ENCODE measurements around the gene HOXA4. TPM values are rescaled to one million over a fixed set of nuclear protein-coding genes. Genes with fewer than 3 reads are reported as not detected.

The HOXA4 gene
- total RNA-seq, 1 experiment from 2014 or later: 2.0 TPM

GRCh38 chr7:27121684-27122076 is 8.9 kb downstream of the HOXA4 start:
- DNase-seq (ENCODE audit: low read depth, low spot score) (no peak), ATAC-seq (no peak)
- no peaks in the 10 kb centered on the region for H3K36me3 ChIP-seq (ENCODE audit: control insufficient read depth in 1 of 2, insufficient read depth in 2 of 2, low read length in 2 of 2)
- no peaks in the 10 kb centered on the region for H3K79me2 ChIP-seq (ENCODE audit: insufficient read depth, low read length)
- CTCF ChIA-PET: no interaction called here
- H3K4me1 ChIP-seq (ENCODE audit: control insufficient read depth in 1 of 2, insufficient read depth in 2 of 2, low read length in 2 of 2): peaks cover 40 to 79% of the 10 kb centered on the region in 2 experiments
- H3K9ac ChIP-seq (ENCODE audit: low read length): no peak overlapping the region
- POLR2A ChIA-PET: no interaction called here
- no peak overlapping the region for H2AFZ ChIP-seq (ENCODE audit: low read depth, low read length, poor library complexity, severe bottlenecking)
- no peak for TF ChIP-seq SP1 (IDR thresholded peaks at IDR 0.05; ENCODE audit: low read depth)
- no peak for TF ChIP-seq ZFX (IDR thresholded peaks at IDR 0.05)
- no peak for TF ChIP-seq EZH2 (IDR thresholded peaks at IDR 0.05)
- TF ChIP-seq ELF1 (IDR thresholded peaks at IDR 0.05; ENCODE audit: borderline replicate concordance, low read depth): no peak
- TF ChIP-seq YY1 (IDR thresholded peaks at IDR 0.05; ENCODE audit: extremely low read depth, insufficient replicate concordance, low read depth, low read length): no peak
- no peak for TF ChIP-seq CTCF (IDR thresholded peaks at IDR 0.05 in 2 of 3, conservative IDR thresholded peaks at IDR 0.05 in 1 of 3; ENCODE audit: borderline replicate concordance in 1 of 3, insufficient read depth in 1 of 3, low read depth in 2 of 3, low read length in 2 of 3)
- no peak for TF ChIP-seq EGR1 (IDR thresholded peaks at IDR 0.05; ENCODE audit: low read depth)
- H3K27me3 ChIP-seq (ENCODE audit: insufficient read depth, low read length): peaks cover 28% of the 10 kb centered on the region; the same call in 1 of the 2 replicates
- intact Hi-C loops (cut with micrococcal nuclease): no loop called here
- no peaks in the 10 kb centered on the region for H4K20me1 ChIP-seq (ENCODE audit: insufficient read depth)
- BruUV-seq (replicated peaks): no TSS peak
- no peak overlapping the region for H3K27ac ChIP-seq (ENCODE audit: low read depth, low read length)
- H3K9me2 ChIP-seq (ENCODE audit: insufficient read depth): no peaks in the 10 kb centered on the region
- no peak overlapping the region for H3K4me2 ChIP-seq (ENCODE audit: low read length)
- H3K9me3 ChIP-seq (ENCODE audit: control insufficient read depth in 1 of 2, insufficient read depth in 1 of 2, low read depth in 1 of 2, low read length in 2 of 2): no peaks in the 10 kb centered on the region
- H3K4me3 ChIP-seq (replicated peaks in 1 of 2; ENCODE audit: low read depth in 1 of 2, low read length in 2 of 2): no peak overlapping the region
- RAD21 ChIA-PET (ENCODE audit: low non-redundant PET in 1 of 2, low total read pairs in 2 of 2, uncharacterized antibody in 2 of 2, unreplicated experiment in 2 of 2): no interaction called here

GRCh38 chr7:27119412-27119911 is 11.1 kb downstream of the HOXA4 start:
- no peak overlapping the region for H3K27ac ChIP-seq (ENCODE audit: low read depth, low read length)
- H3K4me2 ChIP-seq (ENCODE audit: low read length): peak overlapping the region; percentile 24; the same call in 1 of the 2 replicates
- H3K4me1 ChIP-seq (ENCODE audit: control insufficient read depth in 1 of 2, insufficient read depth in 2 of 2, low read length in 2 of 2): peaks cover 50 to 81% of the 10 kb centered on the region in 2 experiments
- ATAC-seq: no peak
- H3K9me2 ChIP-seq (ENCODE audit: insufficient read depth): no peaks in the 10 kb centered on the region
- intact Hi-C loops (cut with micrococcal nuclease): no loop called here
- no peak overlapping the region for H3K9ac ChIP-seq (ENCODE audit: low read length)
- no peak overlapping the region for H3K4me3 ChIP-seq (replicated peaks in 1 of 2; ENCODE audit: low read depth in 1 of 2, low read length in 2 of 2)
- no peaks in the 10 kb centered on the region for H3K79me2 ChIP-seq (ENCODE audit: insufficient read depth, low read length)
- ChIA-PET RAD21 (ENCODE audit: low non-redundant PET in 1 of 2, low total read pairs in 2 of 2, uncharacterized antibody in 2 of 2, unreplicated experiment in 2 of 2) (no interaction called here), POLR2A (interaction anchor here (1.2 kb wide), 1 partner anchor 9 kb away, joined by 3 read pairs; no protein-coding TSS in a partner anchor), CTCF (interaction anchor here (0.8 kb wide), 1 partner anchor 266 kb away, joined by 4 read pairs; no protein-coding TSS in a partner anchor)
- DNase-seq (ENCODE audit: low read depth, low spot score): no peak
- H3K9me3 ChIP-seq (ENCODE audit: control insufficient read depth in 1 of 2, insufficient read depth in 1 of 2, low read depth in 1 of 2, low read length in 2 of 2): no peaks in the 10 kb centered on the region
- no TSS peak for BruUV-seq (replicated peaks)
- H3K36me3 ChIP-seq (ENCODE audit: control insufficient read depth in 1 of 2, insufficient read depth in 2 of 2, low read length in 2 of 2): no peaks in the 10 kb centered on the region
- H3K27me3 ChIP-seq (ENCODE audit: insufficient read depth, low read length): peaks cover 16% of the 10 kb centered on the region; the same call in 1 of the 2 replicates
- H2AFZ ChIP-seq (ENCODE audit: low read depth, low read length, poor library complexity, severe bottlenecking): no peak overlapping the region
- no peaks in the 10 kb centered on the region for H4K20me1 ChIP-seq (ENCODE audit: insufficient read depth)
- no peak for TF ChIP-seq POLR2A (IDR thresholded peaks at IDR 0.05; ENCODE audit: borderline replicate concordance, extremely low read depth, insufficient read depth, insufficient read length)
- TF ChIP-seq RAD21 (IDR thresholded peaks at IDR 0.05; ENCODE audit: low read depth): no peak
- no peak for TF ChIP-seq YY1 (IDR thresholded peaks at IDR 0.05; ENCODE audit: extremely low read depth, insufficient replicate concordance, low read depth, low read length)
- TF ChIP-seq ELF1 (IDR thresholded peaks at IDR 0.05; ENCODE audit: borderline replicate concordance, low read depth): no peak
- TF ChIP-seq EZH2 (IDR thresholded peaks at IDR 0.05): no peak
- no peak for TF ChIP-seq CBX3 (IDR thresholded peaks at IDR 0.05; ENCODE audit: low read depth)
- no peak for TF ChIP-seq MAX (IDR thresholded peaks at IDR 0.05)
- no peak for TF ChIP-seq CTCF (IDR thresholded peaks at IDR 0.05 in 2 of 3, conservative IDR thresholded peaks at IDR 0.05 in 1 of 3; ENCODE audit: borderline replicate concordance in 1 of 3, insufficient read depth in 1 of 3, low read depth in 2 of 3, low read length in 2 of 3)
- no peak for TF ChIP-seq ZFX (IDR thresholded peaks at IDR 0.05)
- no peak for TF ChIP-seq ZNF274 (IDR thresholded peaks at IDR 0.05; ENCODE audit: low read depth, low read length)
- TF ChIP-seq SP1 (IDR thresholded peaks at IDR 0.05; ENCODE audit: low read depth): no peak
- TF ChIP-seq FOSL1 (IDR thresholded peaks at IDR 0.05; ENCODE audit: low read depth): no peak
- no peak for TF ChIP-seq EZH2phosphoT487 (IDR thresholded peaks at IDR 0.05; ENCODE audit: borderline replicate concordance)
- TF ChIP-seq TCF7L2 (IDR thresholded peaks at IDR 0.05; ENCODE audit: borderline replicate concordance, extremely low read depth, insufficient read depth, insufficient read length): no peak
- TF ChIP-seq CEBPB (IDR thresholded peaks at IDR 0.05; ENCODE audit: low read depth): no peak
